CD4-positive, CD25-positive, alpha-beta regulatory T cell (primary cell): Measurements from ENCODE around the gene APOL4. TPM values are rescaled to one million over a fixed set of nuclear protein-coding genes. Genes with fewer than 3 reads are reported as not detected.
"Not testable (repeated sequence)": the region's sequence is repeated elsewhere in the genome, so short reads cannot be mapped to it uniquely, and the experiment has no call there.

Source experiments
- ATAC-seq, 2 donors: fragments of 150-1000 bp; cut with Tn5 transposase; one replicate each; pipeline ENCODE4 v1.10.0; 2021; ENCODE audit warnings: low read depth in 2 of 2, moderate number of reproducible peaks in 2 of 2, moderate library complexity in 1 of 2
- DNase-seq, 3 donors: peaks; one replicate each; pipeline versions ENCODE4 v3.0.0 to v3.0.0-alpha.2; 2012 to 2022; ENCODE audit warnings: mixed read lengths in 1 of 3
- H3K27ac ChIP-seq: one replicate; pipeline ENCODE4 v1.7.0; 2013; ENCODE audit warnings: mild to moderate bottlenecking, low read length; ENCODE audit not compliant: insufficient read depth, poor library complexity, severe bottlenecking
- H3K27me3 ChIP-seq: one replicate; pipeline ENCODE4 v1.7.0; 2013; ENCODE audit warnings: low read length; ENCODE audit not compliant: control insufficient read depth, insufficient read depth
- H3K36me3 ChIP-seq: one replicate; pipeline ENCODE4 v1.7.0; 2013; ENCODE audit warnings: mild to moderate bottlenecking, low read length, moderate library complexity; ENCODE audit not compliant: control insufficient read depth, insufficient read depth
- H3K4me1 ChIP-seq: 2 replicates; pipeline ENCODE4 v1.7.0; 2013; ENCODE audit warnings: mild to moderate bottlenecking, low read length; ENCODE audit not compliant: insufficient read depth, control insufficient read depth, poor library complexity, severe bottlenecking
- H3K4me3 ChIP-seq: one replicate; pipeline ENCODE4 v1.7.0; 2013; ENCODE audit warnings: low read depth, mild to moderate bottlenecking, low read length, moderate library complexity
- H3K9me3 ChIP-seq, 2 experiments: 1 replicate in 1 of 2; 2 replicates in 1 of 2; pipeline ENCODE4 v1.7.0; 2013; ENCODE audit warnings: low read length in 2 of 2, mild to moderate bottlenecking in 1 of 2, moderate library complexity in 1 of 2; ENCODE audit not compliant: control insufficient read depth in 2 of 2
- H3K27ac Mint-ChIP-seq, 3 donors: one replicate each; pipeline ENCODE4 v1.8.0; 2020 to 2022; ENCODE audit warnings: mild to moderate bottlenecking in 3 of 3, mixed read lengths in 3 of 3, moderate library complexity in 2 of 3
- H3K27me3 Mint-ChIP-seq: one replicate; pipeline ENCODE4 v1.8.0; 2022; ENCODE audit warnings: mild to moderate bottlenecking, mixed read lengths
- H3K36me3 Mint-ChIP-seq: one replicate; pipeline ENCODE4 v1.8.0; 2020; ENCODE audit warnings: mixed read lengths
- H3K4me1 Mint-ChIP-seq, 4 donors: one replicate each; pipeline ENCODE4 v1.8.0; 2020 to 2022; ENCODE audit warnings: mixed read lengths in 4 of 4, mild to moderate bottlenecking in 1 of 4
- H3K4me3 Mint-ChIP-seq, 4 donors: one replicate each; pipeline ENCODE4 v1.8.0; 2020 to 2022; ENCODE audit warnings: mild to moderate bottlenecking in 4 of 4, mixed read lengths in 4 of 4, moderate library complexity in 3 of 4
- H3K9me3 Mint-ChIP-seq, 7 donors: one replicate each; pipeline ENCODE4 v1.8.0; 2020 to 2022; ENCODE audit warnings: mixed read lengths in 7 of 7, mild to moderate bottlenecking in 3 of 7, moderate library complexity in 2 of 7
- polyA plus RNA-seq, 4 donors: library from polyadenylated mRNA; unstranded; fragments of 300-500 nt; fragmentation: Illumina TruSeq; gene quantifications; one replicate each; pipeline ENCODE4 v1.2.3, GENCODE V29; 2021
- total RNA-seq: library from RNA; stranded (reverse); gene quantifications from one replicate; pipeline ENCODE4 v1.2.3, GENCODE V29; 2022

APOL4 gene
- total and polyA plus RNA-seq, 5 donors from 2014 or later, result not detected

DNA sequence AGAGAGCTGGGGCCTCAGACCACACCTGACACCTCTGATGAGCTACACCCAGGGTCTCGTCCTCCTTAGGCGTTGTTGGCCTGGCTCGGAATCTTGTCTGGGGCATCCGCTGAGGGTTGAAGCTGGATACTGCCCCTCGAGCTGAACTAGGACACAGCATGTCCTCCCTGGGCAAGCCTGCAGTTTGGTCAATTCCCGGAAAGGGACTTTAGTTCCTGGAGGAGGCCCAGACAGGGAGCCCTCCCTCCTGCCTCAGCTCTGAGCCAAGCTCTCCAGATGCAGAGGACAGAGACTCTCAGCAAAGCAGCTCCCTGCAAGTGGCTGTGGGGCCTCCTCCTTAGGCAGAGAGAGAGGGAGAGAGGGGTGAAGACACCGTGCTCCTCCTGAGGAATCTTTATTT lies 45.9 kb downstream of the APOL4 start:
- H3K4me1 ChIP-seq, result peaks cover 80% of the 10 kb centered on the region
- peaks cover 35 to 98% (median 73%) of the 10 kb centered on the region in 4 donors for H3K4me1 Mint-ChIP-seq
- peak overlapping the region; percentile 93 to 99 (median 99) for H3K27ac Mint-ChIP-seq
- H3K27ac ChIP-seq, result peak overlapping the region; percentile 84
- no peaks in the 10 kb centered on the region for H3K9me3 ChIP-seq
- H3K9me3 Mint-ChIP-seq, result peaks cover 0 to 3% (median 0%) of the 10 kb centered on the region in 7 donors
- H3K4me3 ChIP-seq, result peak overlapping the region; percentile 99
- no peaks in the 10 kb centered on the region for H3K27me3 ChIP-seq
- H3K4me3 Mint-ChIP-seq, result peak overlapping the region; percentile 93 to 98 (median 96)
- no peaks in the 10 kb centered on the region for H3K27me3 Mint-ChIP-seq
- H3K36me3 Mint-ChIP-seq, result peaks cover 29% of the 10 kb centered on the region
- H3K36me3 ChIP-seq, result peaks cover 22% of the 10 kb centered on the region
- no peak for ATAC-seq
- DNase-seq, result no peak

DNA sequence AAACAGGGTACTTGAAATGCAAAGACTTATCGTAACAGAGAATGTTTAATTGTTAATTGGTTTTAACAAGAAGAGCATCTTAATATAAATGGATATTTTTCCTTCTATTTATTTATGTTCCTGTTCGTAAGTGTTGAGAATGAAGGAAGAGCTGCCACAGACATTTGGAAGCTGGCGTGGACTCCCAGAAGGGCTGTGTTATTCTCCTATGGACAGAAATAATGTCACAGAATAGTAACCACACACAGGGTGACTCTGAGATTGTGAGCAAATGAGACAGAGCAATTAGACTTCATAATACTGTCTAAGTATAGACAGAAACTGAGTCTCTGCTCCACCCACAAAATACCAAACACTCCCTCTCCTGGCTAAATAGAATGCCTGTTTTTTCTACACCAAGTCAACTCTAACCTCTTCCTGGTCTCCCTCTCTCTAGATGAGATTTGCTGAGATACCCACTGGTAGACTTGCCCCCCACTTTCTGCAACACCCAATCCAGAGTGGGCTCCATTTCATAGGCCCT lies 47.1 kb downstream of the APOL4 start:
- Histone ChIP-seq H3K27me3 (no peaks in the 10 kb centered on the region), H3K9me3 (no peaks in the 10 kb centered on the region), H3K4me1 (peaks cover 69% of the 10 kb centered on the region), H3K4me3 (peak overlapping the region; percentile 13), H3K27ac (peak overlapping the region; percentile 84), H3K36me3 (peaks cover 33% of the 10 kb centered on the region)
- H3K36me3 Mint-ChIP-seq, result peaks cover 36% of the 10 kb centered on the region
- peak overlapping the region; percentile 75 to 98 (median 96) for H3K4me3 Mint-ChIP-seq
- H3K4me1 Mint-ChIP-seq, result peaks cover 43 to 97% (median 75%) of the 10 kb centered on the region in 4 donors
- ATAC-seq, result no peak
- H3K27ac Mint-ChIP-seq, result peak overlapping the region; percentile 93 to 99 (median 99)
- H3K9me3 Mint-ChIP-seq, result peaks cover 0 to 3% (median 0%) of the 10 kb centered on the region in 7 donors
- no peaks in the 10 kb centered on the region for H3K27me3 Mint-ChIP-seq
- DNase-seq, result no peak

DNA sequence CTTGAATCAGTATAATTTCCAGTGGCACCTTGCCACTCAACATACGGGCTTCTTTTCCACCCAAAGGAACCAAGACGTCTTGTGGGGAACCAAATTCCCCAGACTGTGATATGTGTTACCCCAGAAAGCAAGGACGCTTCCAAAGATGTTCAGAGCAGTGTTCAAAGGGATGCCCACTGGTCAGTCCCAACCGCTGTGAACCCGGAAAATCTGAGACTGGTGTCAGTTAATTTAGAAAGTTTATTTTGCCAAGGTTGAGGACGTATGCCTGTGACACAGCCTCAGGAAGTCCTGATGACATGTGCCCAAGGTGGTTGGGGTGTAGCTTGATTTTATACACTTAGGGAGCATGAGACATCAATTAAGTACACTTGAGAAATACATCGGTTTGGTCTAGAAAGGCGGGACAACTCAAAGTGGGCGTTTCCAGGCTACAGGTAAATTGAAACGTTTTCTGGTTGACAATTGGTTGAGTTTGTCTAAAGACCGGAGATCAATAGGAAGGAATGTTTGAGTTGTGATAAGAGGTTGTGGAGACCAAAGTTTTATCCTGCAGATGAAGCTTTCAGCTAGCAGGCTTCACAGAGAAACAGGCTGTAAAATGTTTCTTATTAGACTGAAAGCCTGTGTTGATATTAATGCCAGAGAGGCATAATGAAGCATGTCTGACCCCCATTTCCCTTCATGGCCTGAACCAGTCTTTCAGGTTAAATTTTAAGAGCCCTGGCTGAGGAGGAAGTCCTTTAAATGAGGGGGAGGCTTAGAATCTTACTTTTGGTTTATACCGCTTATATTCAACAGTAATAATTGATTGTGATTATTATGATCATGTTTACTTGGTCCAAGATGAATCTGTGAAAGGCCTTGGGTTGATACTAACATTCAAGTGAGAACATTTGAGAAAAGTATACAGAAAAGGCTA lies 47.8 kb downstream of the APOL4 start:
- H3K4me3 Mint-ChIP-seq, result peak overlapping the region; percentile 17 to 96 (median 67)
- DNase-seq, result no peak
- peaks cover 62% of the 10 kb centered on the region for H3K4me1 ChIP-seq
- no peak for ATAC-seq
- H3K9me3 ChIP-seq, result no peaks in the 10 kb centered on the region
- peak overlapping the region; percentile 42 for H3K27ac ChIP-seq
- no peaks in the 10 kb centered on the region for H3K27me3 Mint-ChIP-seq
- peak overlapping the region; percentile 93 to 99 (median 99) for H3K27ac Mint-ChIP-seq
- H3K4me3 ChIP-seq, result no peak overlapping the region
- peaks cover 0 to 3% (median 0%) of the 10 kb centered on the region in 7 donors for H3K9me3 Mint-ChIP-seq
- H3K27me3 ChIP-seq, result no peaks in the 10 kb centered on the region
- peaks cover 43 to 96% (median 71%) of the 10 kb centered on the region in 4 donors for H3K4me1 Mint-ChIP-seq
- H3K36me3 ChIP-seq, result peaks cover 41% of the 10 kb centered on the region
- peaks cover 35% of the 10 kb centered on the region for H3K36me3 Mint-ChIP-seq

DNA sequence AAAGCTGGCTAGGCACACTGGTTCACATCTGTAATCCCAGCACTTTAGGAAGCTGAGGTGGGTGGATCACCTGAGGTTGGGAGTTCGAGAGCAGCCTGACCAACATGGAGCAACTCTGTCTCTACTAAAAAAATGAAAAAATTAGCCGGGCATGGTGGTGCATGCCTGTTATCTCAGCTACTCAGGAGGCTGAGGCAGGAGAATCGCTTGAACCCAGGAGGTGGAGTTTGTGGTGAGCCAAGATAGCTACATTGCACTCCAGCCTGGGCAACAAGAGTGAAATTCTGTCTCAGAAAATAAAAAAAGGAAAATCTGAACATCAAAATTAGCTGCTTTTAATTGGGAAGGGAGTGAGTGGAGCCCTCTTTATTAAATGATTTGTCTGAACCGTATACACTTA lies 48.8 kb downstream of the APOL4 start:
- Histone ChIP-seq H3K27ac (peak overlapping the region; percentile 42), H3K36me3 (peaks cover 50% of the 10 kb centered on the region), H3K4me1 (peaks cover 53% of the 10 kb centered on the region)
- Mint-ChIP-seq H3K4me1 (peaks cover 43 to 90% (median 75%) of the 10 kb centered on the region in 4 donors), H3K4me3 (peak overlapping the region in 1 of 4 donors; percentile 64), H3K36me3 (peaks cover 35% of the 10 kb centered on the region), H3K27ac (peak overlapping the region in 2 of 3 donors; percentile 11 to 99)
- H3K4me3 ChIP-seq, H3K9me3 Mint-ChIP-seq, DNase-seq, ATAC-seq, H3K27me3 Mint-ChIP-seq, H3K27me3 ChIP-seq, H3K9me3 ChIP-seq: not testable (repeated sequence)

DNA sequence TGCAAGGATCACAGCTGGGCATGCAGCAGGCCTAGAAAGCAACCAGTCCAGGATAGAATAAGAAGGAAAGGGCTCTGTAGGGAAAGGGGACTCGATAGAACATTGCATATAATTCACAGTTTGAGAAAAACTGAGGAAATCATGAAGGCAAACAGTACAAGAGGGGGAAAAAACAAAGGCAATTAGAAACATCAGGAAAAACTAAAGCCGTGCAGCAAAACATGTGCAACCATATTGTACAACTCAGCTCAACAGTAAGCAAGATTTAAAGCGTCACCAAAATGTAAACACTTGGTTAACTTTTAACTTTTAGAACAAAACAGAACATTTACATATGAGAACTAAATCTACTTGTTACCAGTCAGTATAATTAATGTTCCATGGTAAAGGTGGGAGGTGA lies 49.5 kb downstream of the APOL4 start:
- Histone ChIP-seq H3K4me1 (peaks cover 45% of the 10 kb centered on the region), H3K27ac (peak overlapping the region; percentile 18), H3K36me3 (peaks cover 57% of the 10 kb centered on the region), H3K9me3 (no peaks in the 10 kb centered on the region), H3K4me3 (peak overlapping the region; percentile 23), H3K27me3 (no peaks in the 10 kb centered on the region)
- peak overlapping the region; percentile 85 to 99 (median 85) for H3K27ac Mint-ChIP-seq
- H3K36me3 Mint-ChIP-seq, result peaks cover 38% of the 10 kb centered on the region
- no peaks in the 10 kb centered on the region for H3K27me3 Mint-ChIP-seq
- peak overlapping the region; percentile 24 to 78 (median 70) for H3K4me3 Mint-ChIP-seq
- H3K4me1 Mint-ChIP-seq, result peaks cover 39 to 86% (median 71%) of the 10 kb centered on the region in 4 donors
- no peak for ATAC-seq
- no peak for DNase-seq
- peaks cover 0 to 3% (median 0%) of the 10 kb centered on the region in 7 donors for H3K9me3 Mint-ChIP-seq

DNA sequence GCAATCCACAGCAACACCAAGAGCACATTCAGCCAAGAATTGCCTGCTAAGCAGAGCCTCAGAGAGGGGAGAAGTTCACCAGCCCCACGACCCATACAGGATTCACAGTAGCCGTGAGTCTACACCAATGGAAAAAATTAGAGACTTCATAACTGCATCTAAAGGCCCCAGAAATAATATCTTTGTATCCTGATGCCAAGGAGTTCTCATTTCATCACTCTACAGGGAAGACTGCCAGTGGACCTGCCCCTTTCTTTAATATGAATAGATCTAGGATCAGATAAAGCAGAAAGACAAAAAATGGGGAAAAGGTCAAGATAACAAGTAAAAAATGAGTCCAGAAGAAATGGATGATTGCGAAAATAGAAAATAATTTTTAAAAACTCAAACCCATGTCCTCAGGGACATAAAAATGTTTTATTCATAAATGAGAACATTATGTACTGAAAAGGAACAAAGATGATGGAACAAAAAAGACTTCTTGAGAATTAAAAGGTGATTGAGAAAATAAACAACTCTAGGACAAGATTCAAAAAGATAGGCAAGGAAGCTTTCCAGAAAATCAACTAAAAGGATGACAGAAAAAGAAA lies 50.5 kb downstream of the APOL4 start:
- Histone ChIP-seq H3K36me3 (peaks cover 61% of the 10 kb centered on the region), H3K4me1 (peaks cover 35% of the 10 kb centered on the region)

DNA sequence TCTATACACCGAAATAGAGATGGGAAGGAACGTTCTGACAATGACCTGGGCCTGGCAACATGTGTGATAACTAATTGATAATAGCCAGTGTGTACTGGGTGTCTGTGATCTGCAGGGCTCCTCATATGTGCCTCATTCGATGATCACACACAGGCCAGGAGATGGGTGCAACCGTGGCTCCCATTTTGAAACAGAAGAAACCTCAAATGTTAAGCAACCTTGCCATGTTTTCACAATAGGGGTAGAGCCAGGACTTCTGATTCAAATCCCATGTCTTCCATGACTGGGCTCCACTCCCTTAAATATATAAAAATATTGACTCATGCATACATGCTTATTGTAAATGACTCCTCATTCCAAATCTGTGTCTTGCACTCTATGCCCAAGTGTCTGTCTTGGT lies 52.2 kb downstream of the APOL4 start:
- Histone ChIP-seq H3K4me1 (peaks cover 19% of the 10 kb centered on the region), H3K27ac (no peak overlapping the region), H3K4me3 (no peak overlapping the region), H3K27me3 (no peaks in the 10 kb centered on the region), H3K9me3 (no peaks in the 10 kb centered on the region), H3K36me3 (peaks cover 56% of the 10 kb centered on the region)
- Mint-ChIP-seq H3K27me3 (no peaks in the 10 kb centered on the region), H3K27ac (peak overlapping the region in 1 of 3 donors; percentile 36), H3K36me3 (peaks cover 53% of the 10 kb centered on the region), H3K9me3 (peaks cover 0 to 3% (median 0%) of the 10 kb centered on the region in 7 donors), H3K4me3 (no peak overlapping the region), H3K4me1 (peaks cover 46 to 70% (median 60%) of the 10 kb centered on the region in 4 donors)
- ATAC-seq, result no peak
- DNase-seq, result no peak

More for the DNA sequence above, 50.5 kb downstream of the APOL4 start:
- H3K27ac ChIP-seq, result peak overlapping the region; percentile 7
- Mint-ChIP-seq H3K4me1 (peaks cover 45 to 78% (median 66%) of the 10 kb centered on the region in 4 donors), H3K9me3 (peaks cover 0 to 3% (median 0%) of the 10 kb centered on the region in 7 donors), H3K4me3 (peak overlapping the region; percentile 5 to 78 (median 58)), H3K27ac (peak overlapping the region; percentile 85 to 99 (median 85)), H3K36me3 (peaks cover 41% of the 10 kb centered on the region), H3K27me3 (no peaks in the 10 kb centered on the region)
- H3K4me3 ChIP-seq, result no peak overlapping the region
- H3K9me3 ChIP-seq, result no peaks in the 10 kb centered on the region
- ATAC-seq, result no peak
- no peaks in the 10 kb centered on the region for H3K27me3 ChIP-seq
- no peak for DNase-seq
